HG03025 (cell line): ENCODE data around the gene KLHL15.
"Not testable (repeated sequence)": the region's sequence is repeated elsewhere in the genome, so short reads cannot be mapped to it uniquely, and the experiment has no call there.

Source experiments
- ATAC-seq: cut with Tn5 transposase; IDR thresholded peaks from one replicate; pipeline ENCODE4 v1.9.1; 2021; ENCODE audit warnings: mild to moderate bottlenecking, moderate library complexity; ENCODE audit not compliant: unreplicated experiment, low FRiP score

KLHL15 gene

DNA sequence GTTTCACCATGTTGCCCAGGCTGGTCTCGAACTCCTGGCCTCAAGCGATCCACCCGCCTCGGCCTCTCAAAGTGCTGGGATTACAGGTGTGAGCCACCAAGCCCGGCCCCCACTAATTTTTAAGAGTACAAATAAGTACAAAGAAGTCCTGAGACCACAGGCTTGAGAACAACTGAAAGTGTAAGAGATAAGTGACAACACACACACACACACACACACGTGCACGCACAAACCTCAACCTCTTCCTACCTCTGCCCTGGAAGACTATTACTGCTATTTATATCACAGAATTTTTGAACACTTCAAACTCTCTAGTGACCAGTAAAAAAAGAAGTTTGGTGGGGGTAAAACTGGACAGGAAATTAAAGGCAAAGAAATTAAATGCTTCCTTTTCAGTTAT is 7.5 kb downstream of the KLHL15 start:
- ATAC-seq: no peak

- ATAC-seq: no peak
These were observed 8.2 kb downstream of the KLHL15 start for GRCh38 chrX:24018809-24019208.

DNA sequence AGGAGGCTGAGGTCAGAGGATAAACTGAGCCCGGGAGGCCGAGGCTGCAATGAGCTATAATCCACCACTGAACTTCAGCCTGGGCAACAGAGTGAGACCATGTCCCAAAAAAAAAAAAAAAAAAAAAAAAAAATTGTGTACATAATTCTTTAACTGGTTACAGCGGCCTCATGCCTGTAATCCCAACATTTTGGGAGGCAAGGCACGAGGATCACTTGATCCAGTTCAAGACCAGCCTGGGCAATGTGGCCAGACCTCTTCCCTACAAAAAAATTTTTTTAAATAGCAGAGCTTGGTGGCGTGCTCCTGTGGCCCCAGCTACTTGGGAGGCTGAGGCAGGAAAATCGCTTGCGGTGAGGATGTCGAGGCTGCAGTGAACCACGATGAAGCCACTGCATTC is 9.3 kb downstream of the KLHL15 start:
- no peak for ATAC-seq

DNA sequence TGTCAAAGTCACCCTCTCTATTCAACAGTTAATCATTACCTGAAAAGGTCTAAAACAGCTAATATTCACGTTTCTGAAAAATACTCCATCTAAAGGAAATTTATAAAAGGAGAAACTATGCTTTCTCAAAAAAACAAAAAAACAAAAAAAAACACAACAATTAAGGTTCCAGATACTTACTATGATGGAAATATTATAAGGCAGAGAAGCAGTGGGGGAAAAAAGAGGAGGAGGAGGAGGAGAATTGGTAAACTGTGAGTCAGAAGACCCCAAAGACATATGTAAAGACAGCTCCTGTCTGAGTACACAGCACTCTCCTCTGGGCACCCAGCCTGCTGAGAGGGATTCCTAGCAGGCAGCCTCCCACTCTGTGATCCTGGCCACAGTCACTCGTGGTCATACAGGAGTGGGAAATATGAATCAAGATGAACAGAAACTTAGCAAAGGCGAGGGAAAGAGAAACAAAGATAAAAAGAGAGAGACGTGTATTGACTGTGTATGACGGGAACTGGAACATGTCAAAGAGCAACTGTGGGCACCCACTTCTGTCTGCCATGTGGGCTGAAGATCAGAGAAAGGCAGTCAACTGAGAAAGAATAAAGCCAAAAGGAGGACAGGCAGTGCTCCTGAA is 12.5 kb downstream of the KLHL15 start:
- no peak for ATAC-seq

GRCh38 chrX:24012266-24012665 is 14.7 kb downstream of the KLHL15 start:
- no peak for ATAC-seq

- no peak for ATAC-seq
These were observed 21.1 kb downstream of the KLHL15 start for GRCh38 chrX:24005867-24006266.

DNA sequence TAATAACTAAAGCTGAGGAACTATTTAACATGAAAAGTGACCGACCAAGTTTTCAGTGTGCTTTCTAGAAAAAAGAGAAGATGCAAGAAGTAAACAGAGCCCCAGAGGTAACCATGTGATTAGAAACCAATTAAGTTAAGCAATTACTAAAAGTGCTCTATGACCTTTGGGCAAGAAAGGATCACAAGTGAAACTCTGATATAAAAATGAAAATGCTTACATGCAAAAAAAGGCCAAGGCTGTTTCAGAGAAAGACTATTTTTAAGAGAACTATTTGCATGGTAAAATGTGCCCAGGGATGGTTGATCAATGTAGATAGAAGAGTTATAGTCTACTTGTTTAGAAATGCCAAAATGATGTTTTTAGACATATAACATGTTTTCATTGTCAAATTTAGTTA is 22.0 kb downstream of the KLHL15 start:
- ATAC-seq: no peak

DNA sequence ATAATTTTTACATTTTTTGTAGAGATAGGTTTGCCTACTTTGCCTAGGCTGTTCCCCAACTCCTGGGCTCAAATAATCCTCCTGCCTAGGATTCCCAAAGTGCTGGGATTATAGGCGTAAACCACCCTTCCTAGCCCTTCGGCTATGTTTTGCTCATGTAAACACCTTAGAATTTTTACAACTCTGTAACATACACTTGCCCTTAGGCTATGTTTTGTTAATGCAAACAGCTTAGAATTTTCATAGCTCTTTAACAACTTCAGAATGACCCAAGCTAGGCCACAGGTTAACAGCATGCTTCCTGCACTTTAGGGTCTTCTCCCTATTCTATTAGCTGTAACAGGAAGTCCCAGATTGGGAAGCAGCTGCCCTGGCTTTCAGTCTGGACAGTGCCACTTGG is 24.2 kb downstream of the KLHL15 start:
- ATAC-seq: no peak

DNA sequence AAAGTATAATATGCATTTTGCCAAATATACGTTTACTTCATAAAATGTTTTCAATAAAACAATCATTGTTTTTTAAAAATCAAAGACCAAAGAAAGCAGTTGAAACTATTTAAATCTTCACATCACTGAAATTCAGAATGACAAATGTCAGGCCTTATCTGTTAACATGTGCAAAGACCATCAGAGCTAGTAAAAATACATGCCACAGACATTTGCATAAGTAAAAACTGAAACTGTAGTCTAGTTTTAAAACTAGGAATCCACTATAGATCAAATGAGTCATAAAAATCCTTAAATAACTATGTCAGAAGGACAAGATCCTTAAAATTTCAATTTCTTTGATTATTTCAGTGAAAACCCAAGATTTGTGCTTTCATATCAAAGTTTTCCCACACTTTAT is 24.8 kb downstream of the KLHL15 start:
- no peak for ATAC-seq

DNA sequence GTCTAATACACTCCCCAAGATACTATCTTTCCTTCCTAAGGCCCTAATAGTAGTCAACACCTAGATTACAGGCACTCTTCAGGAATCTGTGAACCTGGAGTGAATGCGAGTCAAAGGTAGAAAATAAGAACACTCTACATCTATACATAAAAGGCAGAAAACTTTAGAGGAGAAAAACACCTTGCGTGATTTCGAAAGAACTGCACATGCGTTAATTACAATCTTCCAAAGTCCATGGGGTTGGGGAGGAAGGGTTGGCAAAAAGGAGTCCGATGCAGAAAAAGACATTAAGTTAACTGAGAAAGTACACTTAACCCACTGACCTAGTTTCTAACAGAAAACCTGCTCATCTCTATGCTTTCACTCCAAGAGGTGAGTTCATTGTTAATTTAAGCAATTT is 27.3 kb downstream of the KLHL15 start:
- ATAC-seq: no peak

DNA sequence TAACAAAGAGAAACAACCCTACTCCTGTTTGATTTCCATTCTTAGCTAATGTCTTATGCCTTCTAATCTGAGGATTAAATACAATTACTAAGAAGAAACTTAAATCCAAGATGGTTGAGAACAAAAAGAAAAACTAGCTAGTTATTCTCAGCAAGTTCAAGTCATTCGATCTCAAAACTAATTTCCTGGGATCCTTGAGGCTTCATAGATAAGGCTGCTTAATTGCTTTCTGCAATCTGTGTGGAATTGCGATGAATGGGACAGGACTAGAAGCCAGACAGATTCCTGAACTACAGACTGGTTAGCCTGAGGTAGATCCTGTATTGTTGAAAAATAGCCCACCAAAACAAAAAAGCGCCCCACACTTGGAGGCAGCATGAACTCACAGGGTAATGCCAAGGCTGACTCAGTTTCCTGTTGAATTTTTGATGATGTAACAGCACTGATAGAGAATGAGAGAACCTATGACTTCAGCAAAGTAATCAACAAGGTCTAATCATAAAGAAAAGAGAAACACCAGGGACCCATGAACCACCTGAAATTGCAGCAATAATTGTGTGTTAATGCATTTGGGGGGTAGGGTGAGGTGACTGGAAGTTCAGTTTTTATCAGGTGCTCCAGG is 33.9 kb downstream of the KLHL15 start:
- ATAC-seq: no peak

DNA sequence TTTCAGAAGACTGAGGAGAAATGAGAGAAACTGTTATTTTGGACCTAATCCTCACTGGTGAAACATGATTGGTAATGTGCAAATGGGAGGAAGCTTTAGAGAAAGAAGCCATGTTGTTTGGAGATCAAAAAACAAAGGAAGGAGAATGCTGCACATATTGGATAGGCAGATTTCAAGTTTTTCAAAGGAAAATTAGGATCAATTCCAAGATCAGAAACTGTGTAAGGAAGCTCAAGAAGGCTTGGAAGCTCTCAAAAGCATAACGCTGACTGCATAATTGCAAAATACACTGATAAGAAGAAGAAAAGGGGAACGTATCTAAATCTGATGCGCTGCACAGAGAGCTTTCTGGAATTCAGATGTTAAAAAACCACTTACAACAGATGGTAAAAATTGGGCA is 34.6 kb downstream of the KLHL15 start:
- no peak for ATAC-seq

DNA sequence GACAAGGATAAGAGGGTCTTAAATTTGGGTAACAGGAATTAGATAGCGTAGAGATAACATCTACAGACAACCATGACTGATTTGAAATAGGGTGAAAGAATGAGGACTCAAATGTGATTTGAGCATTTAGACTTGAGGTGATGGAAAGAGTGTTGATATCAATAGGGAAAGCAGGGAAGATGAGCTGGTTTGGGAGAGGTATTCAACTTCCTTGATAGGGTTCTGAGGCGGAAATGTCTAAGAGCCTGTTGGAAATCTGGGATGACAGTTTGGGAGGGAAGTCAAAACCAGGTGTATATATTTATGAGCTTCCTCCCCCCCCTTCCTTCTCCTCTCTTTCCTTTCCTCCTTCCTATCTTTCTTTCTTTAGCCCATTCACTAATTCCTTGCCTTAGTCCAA is 36.5 kb downstream of the KLHL15 start:
- ATAC-seq: no peak

GRCh38 chrX:23989689-23990088 is 37.3 kb downstream of the KLHL15 start:
- ATAC-seq: no peak

DNA sequence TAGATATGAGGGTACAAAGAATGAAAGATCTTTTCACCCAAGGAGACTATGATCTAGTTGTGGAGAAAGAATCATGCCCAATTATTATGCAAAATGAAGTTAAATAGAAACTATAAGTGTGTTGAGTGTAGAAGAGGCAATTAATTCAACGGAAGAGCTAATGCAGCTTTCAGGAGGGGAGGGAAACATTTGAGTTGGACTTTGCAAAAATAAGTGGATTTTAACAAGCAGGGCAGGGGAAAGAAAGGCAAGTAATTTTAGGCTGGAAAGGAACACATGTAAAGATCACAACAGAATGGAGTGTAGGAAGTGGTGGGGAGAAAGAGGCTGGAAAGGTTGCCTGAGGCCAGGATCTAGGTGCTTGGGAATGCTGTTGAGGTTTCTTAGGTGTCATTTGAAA is 44.1 kb downstream of the KLHL15 start:
- no peak for ATAC-seq

- ATAC-seq: no peak
These were observed 45.3 kb downstream of the KLHL15 start for GRCh38 chrX:23981711-23982110.

GRCh38 chrX:23981222-23981621 is 45.8 kb downstream of the KLHL15 start:
- ATAC-seq: no peak

DNA sequence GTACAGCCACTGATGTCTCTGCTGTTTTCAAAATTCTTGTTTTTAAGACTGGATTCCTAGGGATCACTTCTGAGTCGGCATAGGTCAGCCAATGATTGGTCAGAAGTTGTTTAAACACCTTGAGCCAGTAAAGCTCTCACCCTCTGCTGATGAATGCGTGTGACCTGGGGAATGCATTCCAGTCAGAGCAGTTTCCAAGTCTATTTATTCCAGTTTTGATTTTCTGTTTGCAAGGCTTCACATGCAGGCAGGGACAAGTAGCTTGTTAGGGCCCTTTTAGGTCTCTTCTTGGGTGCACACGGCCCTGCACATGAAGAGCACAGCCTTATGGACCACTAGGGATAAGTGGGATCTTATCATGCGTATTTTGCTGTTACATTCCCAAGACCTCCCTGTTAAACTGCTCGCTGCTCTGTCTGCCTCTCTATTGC is 47.0 kb downstream of the KLHL15 start:
- ATAC-seq: no peak

DNA sequence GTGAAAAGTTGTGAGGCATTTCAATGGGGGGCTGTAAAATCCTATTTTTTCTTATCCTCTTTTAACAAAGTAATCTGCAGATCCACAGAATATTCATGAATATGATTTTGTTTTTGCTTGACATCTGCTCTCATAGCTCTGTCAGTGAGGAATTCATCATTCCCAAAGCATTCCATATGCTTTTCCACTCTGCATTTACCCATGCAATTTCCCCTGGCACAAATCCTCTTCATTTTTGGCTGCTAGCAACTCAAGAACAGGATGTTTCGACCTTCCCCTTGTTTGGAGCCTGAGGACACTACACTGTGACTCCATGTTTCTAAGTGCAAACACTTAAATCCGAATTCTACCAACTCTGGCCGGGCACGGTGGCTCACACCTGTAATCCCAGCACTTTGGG is 48.5 kb downstream of the KLHL15 start:
- no peak for ATAC-seq

DNA sequence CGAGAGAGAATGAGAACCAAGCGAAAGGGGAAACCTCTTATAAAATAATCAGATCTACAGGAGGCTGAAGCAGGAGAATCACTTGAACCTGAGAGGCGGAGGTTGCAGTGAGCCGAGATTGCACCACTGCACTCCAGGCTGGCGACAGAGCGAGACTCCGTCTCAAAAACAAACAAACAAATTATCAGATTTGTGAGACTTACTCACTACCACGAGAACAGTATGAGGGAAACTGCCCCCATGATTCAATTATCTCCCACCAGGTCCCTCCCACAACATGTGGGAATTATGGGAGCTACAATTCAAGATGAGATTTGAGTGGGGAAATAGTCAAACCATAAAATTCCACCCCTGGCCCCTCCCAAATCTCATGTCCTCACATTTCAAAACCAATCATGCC is 61.4 kb downstream of the KLHL15 start:
- ATAC-seq: not testable (repeated sequence)

GRCh38 chrX:23964191-23964590 is 62.8 kb downstream of the KLHL15 start:
- ATAC-seq: no peak

GRCh38 chrX:23959781-23960180 is 67.2 kb downstream of the KLHL15 start:
- ATAC-seq: no peak

DNA sequence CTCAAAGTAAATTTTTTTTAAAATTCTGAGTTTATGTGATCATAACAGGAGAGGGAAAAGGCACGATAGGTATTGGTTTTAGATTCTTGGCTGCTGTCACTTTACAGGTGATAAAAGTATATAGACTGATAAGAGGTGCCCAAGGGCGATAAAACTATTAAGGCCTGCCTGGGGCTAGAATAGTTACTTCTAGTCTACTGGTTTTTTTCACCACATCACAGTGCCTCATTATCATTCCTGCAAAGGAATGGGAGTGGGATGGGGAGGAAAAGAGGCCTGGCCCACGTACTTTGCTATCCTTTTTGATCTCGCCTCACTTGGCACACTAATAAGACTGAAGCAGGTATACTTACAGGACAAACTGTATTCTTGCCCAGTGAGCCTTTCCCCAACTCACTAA is 72.6 kb downstream of the KLHL15 start:
- no peak for ATAC-seq
